ENCODE results near the gene VPS25. TPM values are rescaled to one million over a fixed set of nuclear protein-coding genes. Genes with fewer than 3 reads are reported as not detected.

Gene VPS25
- total and polyA plus RNA-seq, 9 of the 15 experiments (the other 6 are each of a cell fraction or from before 2014, with no cell fraction given) = 123 to 352 (median 180) TPM

- TF ChIP-seq HNRNPUL1 (IDR thresholded peaks at IDR 0.05; ENCODE audit: low read length) (no peak), KDM2B (CRISPR knock-in tag; IDR thresholded peaks at IDR 0.05) (no peak), CHD4 (IDR thresholded peaks at IDR 0.05; ENCODE audit: insufficient read depth, insufficient replicate concordance, low read depth, low read length, poor library complexity, severe bottlenecking) (no peak), ZNF445 (CRISPR knock-in tag; IDR thresholded peaks at IDR 0.05; ENCODE audit: low read depth) (no peak), CBX8 (IDR thresholded peaks at IDR 0.05; ENCODE audit: borderline replicate concordance, extremely low read depth, low read depth, low read length, poor library complexity, severe bottlenecking) (no peak), RCOR1 (IDR thresholded peaks at IDR 0.05; ENCODE audit: borderline replicate concordance in 1 of 2, low read depth in 2 of 2, low read length in 2 of 2) (peak in 1 of 2 experiments; percentile 78; a peak in 2 of 4 replicates), ZNF766 (CRISPR knock-in tag; conservative IDR thresholded peaks at IDR 0.05) (no peak), POLR2A (conservative IDR thresholded peaks at IDR 0.05) (peak; percentile 95), FOS (IDR thresholded peaks at IDR 0.05; ENCODE audit: extremely low read depth, insufficient read length) (no peak), MAFK (IDR thresholded peaks at IDR 0.05; ENCODE audit: low read length) (0 out of 2 replicates have a peak, but pooled peaks have one; percentile 13), SMAD3 (CRISPR knock-in tag; conservative IDR thresholded peaks at IDR 0.05) (peak; percentile 57; the same call in 1 of the 2 replicates), ZNF668 (CRISPR knock-in tag; IDR thresholded peaks at IDR 0.05) (no peak), ZNF586 (CRISPR knock-in tag; conservative IDR thresholded peaks at IDR 0.05) (no peak), RNF2 (IDR thresholded peaks at IDR 0.05) (peak; percentile 76; the same call in 1 of the 2 replicates), ZNF717 (CRISPR knock-in tag; IDR thresholded peaks at IDR 0.05) (no peak), ZNF146 (CRISPR knock-in tag; IDR thresholded peaks at IDR 0.05; ENCODE audit: unreplicated experiment) (no peak), CC2D1A (IDR thresholded peaks at IDR 0.05) (no peak), STAT6 (CRISPR knock-in tag; IDR thresholded peaks at IDR 0.05) (peak; percentile 12; the same call in 1 of the 2 replicates), PURB (CRISPR knock-in tag; IDR thresholded peaks at IDR 0.05; ENCODE audit: low read depth) (no peak), EHMT2 (IDR thresholded peaks at IDR 0.05) (no peak), CXXC5 (CRISPR knock-in tag; IDR thresholded peaks at IDR 0.05) (peak; percentile 72), NFATC3 (IDR thresholded peaks at IDR 0.05) (no peak), ZNF699 (CRISPR knock-in tag; IDR thresholded peaks at IDR 0.05; ENCODE audit: insufficient replicate concordance) (no peak)
- TF ChIP-seq, protein P1, sequence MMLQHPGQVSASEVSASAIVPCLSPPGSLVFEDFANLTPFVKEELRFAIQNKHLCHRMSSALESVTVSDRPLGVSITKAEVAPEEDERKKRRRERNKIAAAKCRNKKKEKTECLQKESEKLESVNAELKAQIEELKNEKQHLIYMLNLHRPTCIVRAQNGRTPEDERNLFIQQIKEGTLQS (IDR thresholded peaks at IDR 0.05) = no peak
- TF ChIP-seq, protein P1 (CRISPR knock-in tag; conservative IDR thresholded peaks at IDR 0.05) = no peak
- TF ChIP-seq, protein P2, sequence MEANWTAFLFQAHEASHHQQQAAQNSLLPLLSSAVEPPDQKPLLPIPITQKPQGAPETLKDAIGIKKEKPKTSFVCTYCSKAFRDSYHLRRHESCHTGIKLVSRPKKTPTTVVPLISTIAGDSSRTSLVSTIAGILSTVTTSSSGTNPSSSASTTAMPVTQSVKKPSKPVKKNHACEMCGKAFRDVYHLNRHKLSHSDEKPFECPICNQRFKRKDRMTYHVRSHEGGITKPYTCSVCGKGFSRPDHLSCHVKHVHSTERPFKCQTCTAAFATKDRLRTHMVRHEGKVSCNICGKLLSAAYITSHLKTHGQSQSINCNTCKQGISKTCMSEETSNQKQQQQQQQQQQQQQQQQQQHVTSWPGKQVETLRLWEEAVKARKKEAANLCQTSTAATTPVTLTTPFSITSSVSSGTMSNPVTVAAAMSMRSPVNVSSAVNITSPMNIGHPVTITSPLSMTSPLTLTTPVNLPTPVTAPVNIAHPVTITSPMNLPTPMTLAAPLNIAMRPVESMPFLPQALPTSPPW (CRISPR knock-in tag; IDR thresholded peaks at IDR 0.05) = 0 out of 2 replicates have a peak, but pooled peaks have one; percentile 17
Measured at GRCh38 chr17:42773290-42774035, at the start of gene VPS25 (continued).
